HepG2 (cell line): ENCODE results near the gene MEG3. TPM values are rescaled to one million over a fixed set of nuclear protein-coding genes. Genes with fewer than 3 reads are reported as not detected.

Experiments used
- FOSL1 ChIP-seq: sonication (generic); formaldehyde crosslinking; IDR thresholded peaks from 2 replicates; pipeline ENCODE4 v1.9.0; 2021; ENCODE audit warnings: missing genetic modification reagents, borderline replicate concordance
- HDAC1 ChIP-seq: sonication (generic); formaldehyde crosslinking; IDR thresholded peaks from 2 replicates; pipeline ENCODE4 v1.5.1; 2020; ENCODE audit warnings: mild to moderate bottlenecking, missing genetic modification reagents
- NFKB2 ChIP-seq: sonication (generic); formaldehyde crosslinking; IDR thresholded peaks from 2 replicates; pipeline ENCODE4 v1.4.0; 2020; ENCODE audit warnings: missing genetic modification reagents, borderline replicate concordance
- PAX8 ChIP-seq: sonication (generic); formaldehyde crosslinking; IDR thresholded peaks from 2 replicates; pipeline ENCODE4 v1.8.0; 2022; ENCODE audit warnings: mild to moderate bottlenecking, missing genetic modification reagents, borderline replicate concordance
- PHF20 ChIP-seq: sonication (generic); formaldehyde crosslinking; IDR thresholded peaks from 2 replicates; pipeline ENCODE4 v1.5.0; 2020; ENCODE audit warnings: mild to moderate bottlenecking, missing genetic modification reagents
- POLR2AphosphoS2 ChIP-seq: IDR thresholded peaks from 2 replicates; pipeline ENCODE4 v1.6.1; 2011; ENCODE audit warnings: low read depth, low read length, improper control_type of control experiment
- TAF15 ChIP-seq: fragments of 200-400 bp; formaldehyde crosslinking; IDR thresholded peaks from one replicate; pipeline ENCODE4 v1.6.1; 2018; ENCODE audit warnings: mild to moderate bottlenecking, low read depth, low read length; ENCODE audit not compliant: poor library complexity, severe bottlenecking
- TARDBP ChIP-seq: sonication (generic); formaldehyde crosslinking; IDR thresholded peaks from 2 replicates; pipeline ENCODE4 v1.8.0; 2022; ENCODE audit warnings: mild to moderate bottlenecking, missing genetic modification reagents
- TCF7L2 ChIP-seq: IDR thresholded peaks from 2 replicates; pipeline ENCODE4 v1.6.1; 2011; ENCODE audit warnings: mild to moderate bottlenecking, low read depth, low read length, moderate library complexity
- TRIM24 ChIP-seq: sonication (generic); formaldehyde crosslinking; IDR thresholded peaks from 2 replicates; pipeline ENCODE4 v1.8.0; 2022; ENCODE audit warnings: mild to moderate bottlenecking, missing genetic modification reagents
- ZBTB7A ChIP-seq: sonication (generic); formaldehyde crosslinking; IDR thresholded peaks from 2 replicates; pipeline ENCODE4 v1.8.0; 2022; ENCODE audit warnings: mild to moderate bottlenecking, missing genetic modification reagents
- ZFY ChIP-seq: sonication (generic); formaldehyde crosslinking; IDR thresholded peaks from 2 replicates; pipeline ENCODE4 v1.4.0; 2020; ENCODE audit warnings: missing genetic modification reagents
- ZNF17 ChIP-seq: sonication (generic); formaldehyde crosslinking; IDR thresholded peaks from 2 replicates; pipeline ENCODE4 v1.5.0; 2020; ENCODE audit warnings: mild to moderate bottlenecking, missing genetic modification reagents
- ZNF24 ChIP-seq: fragments of 450-650 bp; IDR thresholded peaks from 2 replicates; pipeline ENCODE4 v1.6.1; 2017; ENCODE audit warnings: antibody characterized with exemption, mild to moderate bottlenecking
- ZNF564 ChIP-seq: sonication (generic); formaldehyde crosslinking; IDR thresholded peaks from 2 replicates; pipeline ENCODE4 v1.8.1; 2023; ENCODE audit warnings: mild to moderate bottlenecking, missing genetic modification reagents
- ZNF792 ChIP-seq: IDR thresholded peaks from 2 replicates; pipeline ENCODE4 v1.6.1; 2016
- ZNF839 ChIP-seq: sonication (generic); formaldehyde crosslinking; IDR thresholded peaks from 2 replicates; pipeline ENCODE4 v1.4.0; 2020; ENCODE audit warnings: missing genetic modification reagents, mild to moderate bottlenecking, borderline replicate concordance
- polyA plus RNA-seq, 8 experiments: library from polyadenylated mRNA; depleted of rRNA in 3 of 8; stranded (reverse) in 7 of 8; unstranded in 1 of 8; fragments of >200 nt; fragmentation: Illumina TruSeq in 4 of 8; extraction: Trizol in 4 of 8; gene quantifications; 2 replicates each; pipeline versions ENCODE4 v1.2.1 to v1.2.3, GENCODE V29; 2011 to 2016; ENCODE audit warnings: low read depth in 4 of 8, missing spikeins in 1 of 8, mixed read lengths in 1 of 8; ENCODE audit not compliant: insufficient read depth in 1 of 8
- total RNA-seq, 5 experiments: library from RNA; depleted of rRNA; stranded (reverse); fragments of >200 nt; fragmentation: Illumina TruSeq; extraction: Trizol; gene quantifications; 2 replicates each; pipeline ENCODE4 v1.2.3, GENCODE V29; 2016; ENCODE audit warnings: low read depth in 1 of 5
- TF ChIP-seq, protein P1 (sequence below), 2 experiments: IDR thresholded peaks; 2 replicates each; pipeline ENCODE4 v1.6.1; 2011 to 2012; ENCODE audit warnings: low read length in 2 of 2, borderline replicate concordance in 1 of 2, low read depth in 1 of 2, mild to moderate bottlenecking in 1 of 2, moderate library complexity in 1 of 2
- TF ChIP-seq, protein P2 (sequence below): sonication (generic); formaldehyde crosslinking; IDR thresholded peaks from 2 replicates; pipeline ENCODE4 v1.4.0; 2020; ENCODE audit warnings: mild to moderate bottlenecking, missing genetic modification reagents
- TF ChIP-seq, protein P3 (sequence below): sonication (generic); formaldehyde crosslinking; IDR thresholded peaks from 2 replicates; pipeline ENCODE4 v1.5.0; 2020; ENCODE audit warnings: missing genetic modification reagents, mild to moderate bottlenecking, borderline replicate concordance
- TF ChIP-seq, protein P4 (sequence below): sonication (generic); formaldehyde crosslinking; IDR thresholded peaks from 2 replicates; pipeline ENCODE4 v1.8.0; 2022; ENCODE audit warnings: missing genetic modification reagents, mild to moderate bottlenecking, moderate library complexity, borderline replicate concordance
- TF ChIP-seq, protein P5 (sequence below): sonication (generic); formaldehyde crosslinking; IDR thresholded peaks from 2 replicates; pipeline ENCODE4 v1.4.0; 2020; ENCODE audit warnings: missing genetic modification reagents

MEG3 gene
- total and polyA plus RNA-seq, 2 of the 13 experiments (the other 11 are each of a cell fraction or from before 2014, with no cell fraction given) = 0.17 TPM; not detected in 1

DNA sequence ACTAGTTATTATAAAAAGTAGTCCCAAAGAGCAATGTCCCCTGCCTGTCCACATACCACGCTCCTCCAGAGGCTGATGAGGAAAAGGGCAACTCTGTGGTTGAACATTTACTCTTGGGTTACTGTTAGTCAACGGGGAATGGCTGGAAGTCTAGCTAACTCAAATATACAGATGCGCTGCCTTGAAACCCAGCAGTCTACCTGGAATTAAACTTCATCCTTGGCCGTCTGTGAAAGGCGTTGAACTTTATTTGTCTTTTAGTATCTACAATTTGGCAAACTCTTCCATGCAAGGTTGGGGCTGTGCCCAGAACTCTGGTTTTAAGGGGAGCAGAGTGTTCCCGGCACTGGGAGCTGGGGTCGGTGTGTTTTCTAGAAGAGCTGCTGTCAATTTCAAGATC is 3.9 kb upstream of the MEG3 start (continued):
- TF ChIP-seq, protein P1, sequence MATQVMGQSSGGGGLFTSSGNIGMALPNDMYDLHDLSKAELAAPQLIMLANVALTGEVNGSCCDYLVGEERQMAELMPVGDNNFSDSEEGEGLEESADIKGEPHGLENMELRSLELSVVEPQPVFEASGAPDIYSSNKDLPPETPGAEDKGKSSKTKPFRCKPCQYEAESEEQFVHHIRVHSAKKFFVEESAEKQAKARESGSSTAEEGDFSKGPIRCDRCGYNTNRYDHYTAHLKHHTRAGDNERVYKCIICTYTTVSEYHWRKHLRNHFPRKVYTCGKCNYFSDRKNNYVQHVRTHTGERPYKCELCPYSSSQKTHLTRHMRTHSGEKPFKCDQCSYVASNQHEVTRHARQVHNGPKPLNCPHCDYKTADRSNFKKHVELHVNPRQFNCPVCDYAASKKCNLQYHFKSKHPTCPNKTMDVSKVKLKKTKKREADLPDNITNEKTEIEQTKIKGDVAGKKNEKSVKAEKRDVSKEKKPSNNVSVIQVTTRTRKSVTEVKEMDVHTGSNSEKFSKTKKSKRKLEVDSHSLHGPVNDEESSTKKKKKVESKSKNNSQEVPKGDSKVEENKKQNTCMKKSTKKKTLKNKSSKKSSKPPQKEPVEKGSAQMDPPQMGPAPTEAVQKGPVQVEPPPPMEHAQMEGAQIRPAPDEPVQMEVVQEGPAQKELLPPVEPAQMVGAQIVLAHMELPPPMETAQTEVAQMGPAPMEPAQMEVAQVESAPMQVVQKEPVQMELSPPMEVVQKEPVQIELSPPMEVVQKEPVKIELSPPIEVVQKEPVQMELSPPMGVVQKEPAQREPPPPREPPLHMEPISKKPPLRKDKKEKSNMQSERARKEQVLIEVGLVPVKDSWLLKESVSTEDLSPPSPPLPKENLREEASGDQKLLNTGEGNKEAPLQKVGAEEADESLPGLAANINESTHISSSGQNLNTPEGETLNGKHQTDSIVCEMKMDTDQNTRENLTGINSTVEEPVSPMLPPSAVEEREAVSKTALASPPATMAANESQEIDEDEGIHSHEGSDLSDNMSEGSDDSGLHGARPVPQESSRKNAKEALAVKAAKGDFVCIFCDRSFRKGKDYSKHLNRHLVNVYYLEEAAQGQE (IDR thresholded peaks at IDR 0.05; ENCODE audit: borderline replicate concordance in 1 of 2, low read depth in 1 of 2, low read length in 2 of 2) = no peak
- no peak for TF ChIP-seq ZNF564
- TF ChIP-seq ZNF792 (CRISPR knock-in tag) = peak; percentile 59; the same call in 1 of the 2 replicates
- no peak for TF ChIP-seq ZFY (CRISPR knock-in tag)
- 0 out of 2 replicates have a peak, but pooled peaks have one; percentile 51 for TF ChIP-seq HDAC1
- no peak for TF ChIP-seq FOSL1 (CRISPR knock-in tag)
- no peak for TF ChIP-seq TARDBP (CRISPR knock-in tag)
- no peak for TF ChIP-seq ZNF839 (CRISPR knock-in tag)
- TF ChIP-seq TRIM24 = no peak
- no peak for TF ChIP-seq PHF20 (CRISPR knock-in tag)
- TF ChIP-seq NFKB2 (CRISPR knock-in tag) = no peak
- TF ChIP-seq, protein P2, sequence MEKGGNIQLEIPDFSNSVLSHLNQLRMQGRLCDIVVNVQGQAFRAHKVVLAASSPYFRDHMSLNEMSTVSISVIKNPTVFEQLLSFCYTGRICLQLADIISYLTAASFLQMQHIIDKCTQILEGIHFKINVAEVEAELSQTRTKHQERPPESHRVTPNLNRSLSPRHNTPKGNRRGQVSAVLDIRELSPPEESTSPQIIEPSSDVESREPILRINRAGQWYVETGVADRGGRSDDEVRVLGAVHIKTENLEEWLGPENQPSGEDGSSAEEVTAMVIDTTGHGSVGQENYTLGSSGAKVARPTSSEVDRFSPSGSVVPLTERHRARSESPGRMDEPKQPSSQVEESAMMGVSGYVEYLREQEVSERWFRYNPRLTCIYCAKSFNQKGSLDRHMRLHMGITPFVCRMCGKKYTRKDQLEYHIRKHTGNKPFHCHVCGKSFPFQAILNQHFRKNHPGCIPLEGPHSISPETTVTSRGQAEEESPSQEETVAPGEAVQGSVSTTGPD (CRISPR knock-in tag) = no peak
- no peak for TF ChIP-seq ZNF17
- TF ChIP-seq, protein P3, sequence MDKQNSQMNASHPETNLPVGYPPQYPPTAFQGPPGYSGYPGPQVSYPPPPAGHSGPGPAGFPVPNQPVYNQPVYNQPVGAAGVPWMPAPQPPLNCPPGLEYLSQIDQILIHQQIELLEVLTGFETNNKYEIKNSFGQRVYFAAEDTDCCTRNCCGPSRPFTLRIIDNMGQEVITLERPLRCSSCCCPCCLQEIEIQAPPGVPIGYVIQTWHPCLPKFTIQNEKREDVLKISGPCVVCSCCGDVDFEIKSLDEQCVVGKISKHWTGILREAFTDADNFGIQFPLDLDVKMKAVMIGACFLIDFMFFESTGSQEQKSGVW (CRISPR knock-in tag) = no peak
- TF ChIP-seq, protein P4, sequence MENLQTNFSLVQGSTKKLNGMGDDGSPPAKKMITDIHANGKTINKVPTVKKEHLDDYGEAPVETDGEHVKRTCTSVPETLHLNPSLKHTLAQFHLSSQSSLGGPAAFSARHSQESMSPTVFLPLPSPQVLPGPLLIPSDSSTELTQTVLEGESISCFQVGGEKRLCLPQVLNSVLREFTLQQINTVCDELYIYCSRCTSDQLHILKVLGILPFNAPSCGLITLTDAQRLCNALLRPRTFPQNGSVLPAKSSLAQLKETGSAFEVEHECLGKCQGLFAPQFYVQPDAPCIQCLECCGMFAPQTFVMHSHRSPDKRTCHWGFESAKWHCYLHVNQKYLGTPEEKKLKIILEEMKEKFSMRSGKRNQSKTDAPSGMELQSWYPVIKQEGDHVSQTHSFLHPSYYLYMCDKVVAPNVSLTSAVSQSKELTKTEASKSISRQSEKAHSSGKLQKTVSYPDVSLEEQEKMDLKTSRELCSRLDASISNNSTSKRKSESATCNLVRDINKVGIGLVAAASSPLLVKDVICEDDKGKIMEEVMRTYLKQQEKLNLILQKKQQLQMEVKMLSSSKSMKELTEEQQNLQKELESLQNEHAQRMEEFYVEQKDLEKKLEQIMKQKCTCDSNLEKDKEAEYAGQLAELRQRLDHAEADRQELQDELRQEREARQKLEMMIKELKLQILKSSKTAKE = no peak
- no peak for TF ChIP-seq POLR2AphosphoS2
- no peak for TF ChIP-seq ZBTB7A (CRISPR knock-in tag)
- no peak for TF ChIP-seq TCF7L2
- TF ChIP-seq TAF15 = no peak
- TF ChIP-seq, protein P5, sequence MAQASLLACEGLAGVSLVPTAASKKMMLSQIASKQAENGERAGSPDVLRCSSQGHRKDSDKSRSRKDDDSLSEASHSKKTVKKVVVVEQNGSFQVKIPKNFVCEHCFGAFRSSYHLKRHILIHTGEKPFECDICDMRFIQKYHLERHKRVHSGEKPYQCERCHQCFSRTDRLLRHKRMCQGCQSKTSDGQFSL = no peak; the same call in 1 of the 2 replicates
- no peak for TF ChIP-seq ZNF24
- TF ChIP-seq PAX8 = no peak
